OCI-LY3 (cell line): Measurements from ENCODE around the gene PLPP2.

Experiments
- H2AFZ ChIP-seq: fragments of 200-600, 300-600 bp; shearing (Covaris generic); 2 replicates; pipeline ENCODE4 v1.6.0; 2014; ENCODE audit warnings: antibody characterized with exemption, low read depth, low read length
- H3K27ac ChIP-seq: fragments of 200-600, 300-600 bp; sonication (generic); 2 replicates; pipeline ENCODE4 v1.5.1; 2014; ENCODE audit warnings: mild to moderate bottlenecking, low read length, moderate library complexity, mixed read lengths
- H3K27me3 ChIP-seq: fragments of 200-600, 300-600 bp; sonication (generic); 2 replicates; pipeline ENCODE4 v1.6.1; 2014; ENCODE audit warnings: low read depth, low read length, mixed read lengths
- H3K36me3 ChIP-seq: fragments of 200-600, 300-600 bp; sonication (generic); replicated peaks from 2 replicates; pipeline ENCODE3; 2014; ENCODE audit warnings: low read depth, low read length, mixed read lengths
- H3K4me1 ChIP-seq: fragments of 300-600, 200-600 bp; sonication (generic); 2 replicates; pipeline ENCODE4 v1.6.1; 2014; ENCODE audit warnings: low read length, mixed read lengths
- H3K4me2 ChIP-seq: fragments of 200-600, 300-600 bp; sonication (generic); 2 replicates; pipeline ENCODE4 v1.6.1; 2014; ENCODE audit warnings: low read length, mixed read lengths
- H3K4me3 ChIP-seq: fragments of 300-600, 200-600 bp; sonication (generic); 2 replicates; pipeline ENCODE4 v1.5.1; 2014; ENCODE audit warnings: antibody characterized with exemption, mild to moderate bottlenecking, low read length, moderate library complexity
- H3K79me2 ChIP-seq: fragments of 300-600, 200-600 bp; shearing (Covaris generic); 2 replicates; pipeline ENCODE4 v1.6.1; 2014; ENCODE audit warnings: mild to moderate bottlenecking, low read length, mixed read lengths
- H3K9ac ChIP-seq: fragments of 300-600, 200-600 bp; shearing (Covaris generic); 2 replicates; pipeline ENCODE4 v1.6.0; 2014; ENCODE audit warnings: mild to moderate bottlenecking, low read length, moderate library complexity
- H3K9me3 ChIP-seq: fragments of 200-600, 300-600 bp; shearing (Covaris generic); 2 replicates; pipeline ENCODE4 v1.6.1; 2014; ENCODE audit warnings: low read length, mixed read lengths; ENCODE audit not compliant: insufficient read depth
- H4K20me1 ChIP-seq: fragments of 200-600, 300-600 bp; sonication (generic); 2 replicates; pipeline ENCODE4 v1.6.1; 2016; ENCODE audit warnings: low read length, mixed read lengths; ENCODE audit not compliant: insufficient read depth
- EZH2phosphoT487 ChIP-seq: fragments of 200-600 bp; shearing (Covaris generic); IDR thresholded peaks from 2 replicates; pipeline ENCODE4 v1.6.1; 2018; ENCODE audit warnings: antibody characterized with exemption, mixed run types, low read depth
- TF ChIP-seq, protein P1 (sequence below): fragments of 200-600, 300-600 bp; sonication (generic); IDR thresholded peaks from 2 replicates; pipeline ENCODE4 v1.5.1; 2014; ENCODE audit warnings: antibody characterized with exemption, low read length, low read depth

Gene PLPP2

DNA sequence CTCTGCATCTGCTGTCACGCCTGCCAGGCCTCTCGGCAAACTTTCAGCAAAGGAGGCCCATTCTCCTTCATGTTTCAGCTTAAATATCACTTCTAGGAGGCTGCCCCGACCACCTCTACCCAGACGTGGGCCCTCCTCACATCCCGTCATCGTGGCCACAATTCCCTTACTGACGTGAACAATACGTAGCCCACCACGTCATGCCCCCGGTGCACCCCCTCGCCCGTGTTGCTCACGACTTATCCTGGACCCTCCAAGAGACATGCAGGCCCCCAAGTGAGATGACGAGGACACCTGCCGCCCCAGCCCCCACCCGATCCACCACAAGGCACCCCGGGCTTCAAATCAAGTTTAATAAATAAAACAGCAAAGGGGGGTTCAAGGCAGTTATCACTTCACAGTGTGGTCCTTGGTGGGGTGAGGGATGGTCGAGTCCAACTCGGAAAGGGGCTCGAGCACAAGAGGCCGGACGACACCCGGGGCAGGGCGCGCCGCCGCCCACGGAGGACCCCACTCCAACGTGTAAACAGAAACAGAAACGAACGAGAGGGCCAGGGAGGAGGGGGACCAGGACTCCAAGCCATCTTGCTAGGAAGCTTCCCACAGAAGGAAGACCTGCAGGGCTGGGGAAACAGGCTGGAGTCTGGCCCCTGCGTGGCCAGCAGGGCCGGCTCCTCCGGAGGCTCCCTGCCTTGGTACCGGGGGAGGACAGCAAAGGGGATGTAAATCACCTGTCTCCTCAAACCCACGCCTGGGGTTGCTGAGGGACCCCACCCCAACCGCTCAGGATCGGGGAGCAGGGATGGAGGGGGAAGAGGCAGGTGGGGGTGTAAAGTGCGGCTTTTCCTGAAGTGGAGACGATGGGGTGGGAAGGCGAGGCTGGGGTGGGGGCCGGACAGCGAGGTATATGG is 14.3 kb upstream of the PLPP2 start:
- H3K4me1 ChIP-seq = no peaks in the 10 kb centered on the region
- no peak overlapping the region for H3K4me2 ChIP-seq
- H3K9ac ChIP-seq = no peak overlapping the region
- H3K27ac ChIP-seq = no peak overlapping the region
- no peak overlapping the region for H2AFZ ChIP-seq
- no peaks in the 10 kb centered on the region for H3K36me3 ChIP-seq
- H3K79me2 ChIP-seq = no peaks in the 10 kb centered on the region
- no peaks in the 10 kb centered on the region for H3K9me3 ChIP-seq
- H3K27me3 ChIP-seq = no peaks in the 10 kb centered on the region
- no peaks in the 10 kb centered on the region for H4K20me1 ChIP-seq
- TF ChIP-seq, protein P1, sequence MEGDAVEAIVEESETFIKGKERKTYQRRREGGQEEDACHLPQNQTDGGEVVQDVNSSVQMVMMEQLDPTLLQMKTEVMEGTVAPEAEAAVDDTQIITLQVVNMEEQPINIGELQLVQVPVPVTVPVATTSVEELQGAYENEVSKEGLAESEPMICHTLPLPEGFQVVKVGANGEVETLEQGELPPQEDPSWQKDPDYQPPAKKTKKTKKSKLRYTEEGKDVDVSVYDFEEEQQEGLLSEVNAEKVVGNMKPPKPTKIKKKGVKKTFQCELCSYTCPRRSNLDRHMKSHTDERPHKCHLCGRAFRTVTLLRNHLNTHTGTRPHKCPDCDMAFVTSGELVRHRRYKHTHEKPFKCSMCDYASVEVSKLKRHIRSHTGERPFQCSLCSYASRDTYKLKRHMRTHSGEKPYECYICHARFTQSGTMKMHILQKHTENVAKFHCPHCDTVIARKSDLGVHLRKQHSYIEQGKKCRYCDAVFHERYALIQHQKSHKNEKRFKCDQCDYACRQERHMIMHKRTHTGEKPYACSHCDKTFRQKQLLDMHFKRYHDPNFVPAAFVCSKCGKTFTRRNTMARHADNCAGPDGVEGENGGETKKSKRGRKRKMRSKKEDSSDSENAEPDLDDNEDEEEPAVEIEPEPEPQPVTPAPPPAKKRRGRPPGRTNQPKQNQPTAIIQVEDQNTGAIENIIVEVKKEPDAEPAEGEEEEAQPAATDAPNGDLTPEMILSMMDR = no peak
- TF ChIP-seq EZH2phosphoT487 = no peak
- H3K4me3 ChIP-seq = no peak overlapping the region

DNA sequence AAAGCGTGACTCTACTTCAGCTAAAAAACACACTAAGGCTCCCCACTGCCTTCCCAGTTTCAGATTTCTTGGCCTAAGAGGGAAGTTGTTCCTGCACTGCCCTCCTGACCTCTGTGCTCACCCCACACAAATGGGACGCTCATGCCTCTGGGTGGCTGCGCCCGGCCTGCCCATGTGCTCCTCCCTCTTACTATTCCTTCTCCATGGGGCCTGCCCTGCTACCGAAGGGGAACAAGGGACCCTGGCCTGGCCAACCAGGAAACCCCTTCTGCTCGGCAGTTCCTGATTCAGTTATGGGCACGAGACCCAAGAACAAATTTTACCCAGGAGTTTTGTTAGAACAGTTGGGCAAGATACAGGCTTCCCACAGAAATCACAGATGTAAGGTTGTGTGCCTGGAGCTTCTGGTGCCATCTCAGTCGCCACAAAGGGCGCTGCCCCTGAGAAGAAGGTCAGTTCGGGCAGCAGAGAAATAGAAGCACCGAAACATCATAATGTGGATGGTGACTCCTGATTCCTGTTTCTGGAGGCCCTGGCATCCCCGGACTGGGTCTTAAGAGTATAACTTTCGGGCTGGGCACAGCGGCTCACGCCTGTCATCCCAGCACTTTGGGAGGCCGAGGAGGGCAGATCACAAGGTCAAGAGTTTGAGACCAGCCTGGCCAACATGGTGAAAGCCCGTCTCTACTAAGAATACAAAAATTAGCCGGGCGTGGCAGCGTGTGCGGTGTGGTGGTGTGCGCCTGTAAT is 5.4 kb upstream of the PLPP2 start:
- TF ChIP-seq, protein P1 = no peak
- TF ChIP-seq EZH2phosphoT487 = no peak
- Histone ChIP-seq H3K4me1 (no peaks in the 10 kb centered on the region), H3K36me3 (no peaks in the 10 kb centered on the region), H3K27ac (no peak overlapping the region), H3K79me2 (no peaks in the 10 kb centered on the region), H3K9ac (no peak overlapping the region), H3K27me3 (no peaks in the 10 kb centered on the region), H3K4me2 (no peak overlapping the region), H4K20me1 (no peaks in the 10 kb centered on the region), H3K4me3 (no peak overlapping the region), H2AFZ (no peak overlapping the region), H3K9me3 (no peaks in the 10 kb centered on the region)

DNA sequence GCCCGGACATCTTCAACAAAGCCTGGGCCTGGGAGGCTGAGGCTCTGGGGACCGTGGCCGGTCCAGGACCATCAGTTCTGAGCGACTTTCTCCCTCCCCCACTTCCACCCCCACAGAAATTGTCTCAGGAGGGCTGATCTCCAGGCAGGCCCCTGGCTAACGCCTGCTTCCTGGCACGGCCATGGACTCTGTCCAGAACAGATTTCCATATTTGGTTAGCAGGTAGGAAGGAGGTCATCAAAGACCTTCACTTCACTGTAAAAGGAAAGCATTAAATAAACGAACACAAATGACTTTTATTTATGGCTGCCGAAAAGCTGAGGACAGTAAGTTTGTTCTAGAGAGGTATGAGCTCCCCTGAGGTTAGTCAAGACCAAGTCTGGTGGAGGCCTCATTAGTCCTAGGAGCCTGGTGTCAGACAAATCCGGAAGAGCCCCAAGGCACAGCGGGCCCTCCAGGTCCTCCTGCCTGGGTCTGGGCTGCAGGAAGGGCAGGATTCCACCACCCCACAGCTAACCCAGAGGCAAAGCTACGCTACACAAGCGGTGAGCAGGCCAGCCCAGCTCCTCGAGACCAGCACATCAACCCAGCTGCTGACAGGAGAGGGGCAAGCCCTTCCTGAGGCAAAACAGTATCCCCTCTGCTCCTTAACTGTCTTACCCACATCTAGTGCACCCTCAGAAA is 4.6 kb upstream of the PLPP2 start:
- H3K9ac ChIP-seq = no peak overlapping the region
- H3K4me3 ChIP-seq = no peak overlapping the region
- no peaks in the 10 kb centered on the region for H3K79me2 ChIP-seq
- TF ChIP-seq, protein P1 = no peak
- no peak for TF ChIP-seq EZH2phosphoT487
- H3K27ac ChIP-seq = no peak overlapping the region
- no peaks in the 10 kb centered on the region for H4K20me1 ChIP-seq
- H3K4me1 ChIP-seq = no peaks in the 10 kb centered on the region
- H3K36me3 ChIP-seq = no peaks in the 10 kb centered on the region
- H3K4me2 ChIP-seq = no peak overlapping the region
- H3K9me3 ChIP-seq = no peaks in the 10 kb centered on the region
- no peak overlapping the region for H2AFZ ChIP-seq
- no peaks in the 10 kb centered on the region for H3K27me3 ChIP-seq
